ENCODE data around the gene HSD3B7. TPM values are rescaled to one million over a fixed set of nuclear protein-coding genes. Genes with fewer than 3 reads are reported as not detected.
A peak's percentile ranks its signal among the peaks of the same experiment; 100 is the strongest.

The HSD3B7 gene
- total and polyA plus RNA-seq, 2 of the 4 experiments (the other 2 are of a cell fraction) = 8.5 to 11.3 TPM

- Histone ChIP-seq H3K9ac (ENCODE audit: low read depth, low read length) (no peak overlapping the region), H2BK5ac (ENCODE audit: low read depth, low read length, poor library complexity, severe bottlenecking) (no peak overlapping the region), H2AFZ (replicated peaks; ENCODE audit: low read length, poor library complexity) (peak overlapping the region; percentile 32), H3K14ac (replicated peaks; ENCODE audit: low read depth, low read length) (no peak overlapping the region), H2BK15ac (ENCODE audit: low read depth, low read length) (no peak overlapping the region), H3K4me1 (ENCODE audit: control insufficient read depth, insufficient read depth, low read length) (peaks cover 2% of the 10 kb centered on the region; the same call in 1 of the 2 replicates), H4K91ac (ENCODE audit: insufficient read depth, low read depth, low read length) (no peak overlapping the region), H3K23ac (ENCODE audit: low read depth, low read length) (no peak overlapping the region), H4K20me1 (ENCODE audit: insufficient read depth, low read length) (no peaks in the 10 kb centered on the region), H3K9me3 (ENCODE audit: control insufficient read depth, insufficient read depth, low read length) (no peaks in the 10 kb centered on the region), H3K36me3 (ENCODE audit: control insufficient read depth, insufficient read depth, low read length) (no peaks in the 10 kb centered on the region), H3K79me1 (ENCODE audit: low read depth in 1 of 2, low read length in 2 of 2) (0 out of 4 replicates have a peak, but pooled peaks cover 0 to 2% of the 10 kb centered on the region in 2 experiments), H3K4me3 (ENCODE audit: insufficient read depth, low read depth, low read length) (no peak overlapping the region), H2AK5ac (ENCODE audit: low read depth, low read length) (no peak overlapping the region), H2BK20ac (ENCODE audit: low read depth, low read length) (no peak overlapping the region), H3K4ac (ENCODE audit: low read depth, low read length) (no peak overlapping the region), H3K27ac (ENCODE audit: insufficient read depth, low read length) (no peak overlapping the region), H2AK9ac (replicated peaks; ENCODE audit: low read depth, low read length, poor library complexity) (peak overlapping the region; percentile 72), H3K18ac (ENCODE audit: low read depth, low read length) (no peak overlapping the region), H3K9me1 (ENCODE audit: insufficient read depth, low read length) (no peaks in the 10 kb centered on the region), H3K56ac (ENCODE audit: extremely low read depth, insufficient read depth, low read length) (no peak overlapping the region), H2BK120ac (ENCODE audit: low read depth, low read length) (no peak overlapping the region), H4K8ac (ENCODE audit: low read depth in 2 of 2, low read length in 2 of 2) (no peak overlapping the region), H4K5ac (ENCODE audit: low read depth, low read length) (no peak overlapping the region), H3K27me3 (ENCODE audit: control insufficient read depth, insufficient read depth, low read length) (peaks cover 9% of the 10 kb centered on the region), H3K4me2 (ENCODE audit: low read depth, low read length) (no peak overlapping the region)
- TF ChIP-seq MXI1 (IDR thresholded peaks at IDR 0.05; ENCODE audit: borderline replicate concordance, low read depth, low read length) (no peak), MAZ (IDR thresholded peaks at IDR 0.05; ENCODE audit: borderline replicate concordance, low read depth, low read length) (no peak), BHLHE40 (IDR thresholded peaks at IDR 0.05; ENCODE audit: low read depth, low read length) (no peak), RCOR1 (IDR thresholded peaks at IDR 0.05; ENCODE audit: insufficient replicate concordance, low read length) (no peak), RAD21 (IDR thresholded peaks at IDR 0.05; ENCODE audit: low read length) (no peak), CHD1 (IDR thresholded peaks at IDR 0.05; ENCODE audit: low read depth, low read length) (no peak), ELK1 (IDR thresholded peaks at IDR 0.05; ENCODE audit: borderline replicate concordance, low read depth, low read length) (no peak), RFX5 (IDR thresholded peaks at IDR 0.05; ENCODE audit: low read depth, low read length) (no peak), SMC3 (IDR thresholded peaks at IDR 0.05; ENCODE audit: low read depth, low read length) (no peak), MAFK (IDR thresholded peaks at IDR 0.05; ENCODE audit: low read depth, low read length) (no peak), FOS (IDR thresholded peaks at IDR 0.05; ENCODE audit: low read depth, low read length) (no peak)
- intact Hi-C loops (cut with micrococcal nuclease) (no loop called here), dilution Hi-C loops (cut with HindIII; ENCODE audit: low sequenced_read_pairs, unreplicated experiment) (no loop called here), in situ Hi-C loops (cut with MboI; ENCODE audit: low sequenced_read_pairs) (no loop called here)
- no CpG with 5 or more reads among the region's 6 CpGs for WGBS, 2 experiments (ENCODE audit: extremely low coverage in 2 of 2, insufficient read length in 1 of 2)
- CTCF ChIA-PET = interaction anchor here (0.5 to 0.7 kb wide), 2 partner anchors 31 to 164 kb away, joined by 3 to 4 read pairs; partner anchors contain the start of gene HSD3B7
- POLR2A ChIA-PET (ENCODE audit: unreplicated experiment) = no interaction called here
- no peak for ATAC-seq (ENCODE audit: low read depth)
- no TSS peak for BruUV-seq (replicated peaks)
- DNase-seq = no peak
Measured at GRCh38 chr16:31016018-31016417, 31.0 kb downstream of the HSD3B7 start.
